Articular chondrocyte of knee joint (primary cell): Measurements from ENCODE around the gene EPB42. TPM values are rescaled to one million over a fixed set of nuclear protein-coding genes. Genes with fewer than 3 reads are reported as not detected.

ENCODE experiments used
- small RNA-seq: library from RNA; depleted of rRNA; stranded (forward); fragments of <200 nt; gene quantifications from one replicate; pipeline ENCODE3, GENCODE V24; 2012
- total RNA-seq: library from RNA; depleted of rRNA; stranded (reverse); fragments of >200 nt; gene quantifications from 2 replicates; pipeline ENCODE4 v1.2.3, GENCODE V29; 2012

Gene EPB42
- total RNA-seq = not detected in 2 replicates

GRCh38 chr15:43220991-43221403, at the start of gene EPB42:
Gene EPB42 (minus strand): TSS chr15:43221018. CDS start chr15:43220825, 193 bp downstream.

GRCh38 chr15:43266834-43267233, 46.0 kb upstream of the EPB42 start, which contains the start of gene TGM5:
Gene TGM5 (minus strand): TSS chr15:43266928. CDS start chr15:43266849, 79 bp downstream.

GRCh38 chr15:43185157-43186002, 35.4 kb downstream of the EPB42 start, which contains the start of gene CCNDBP1:
Gene CCNDBP1 (plus strand): TSS chr15:43185403. CDS start chr15:43185499, 96 bp downstream.

Small RNAs within 50 kb of the gene (small RNA-seq; reads per million reads assigned to genes)
- not detected for gene RF00019

Other genes with a start within 250 kb of the EPB42 start
- gene UBR1, start 115.0 kb downstream of the EPB42 start, total RNA-seq = 43.9 and 44.9 TPM in 2 replicates
- gene TMEM62, start 87.4 kb downstream of the EPB42 start, total RNA-seq = 19.2 and 21.0 TPM in 2 replicates
- 51.5 and 53.8 TPM in 2 replicates for gene CCNDBP1, start 35.6 kb downstream of the EPB42 start, total RNA-seq
- gene TGM5, start 45.9 kb upstream of the EPB42 start, total RNA-seq = 0.22 and 0.78 TPM in 2 replicates
- not detected in 2 replicates for gene TGM7, start 81.2 kb upstream of the EPB42 start, total RNA-seq
- gene LCMT2, start 109.6 kb upstream of the EPB42 start, total RNA-seq = 7.8 and 8.0 TPM in 2 replicates
- 21.0 and 24.9 TPM in 2 replicates for gene ZSCAN29, start 150.0 kb upstream of the EPB42 start, total RNA-seq
- 7.6 and 10.5 TPM in 2 replicates for gene TUBGCP4, start 150.1 kb upstream of the EPB42 start, total RNA-seq